WTC11 (cell line): ENCODE measurements around the gene RGS6. TPM values are rescaled to one million over a fixed set of nuclear protein-coding genes. Genes with fewer than 3 reads are reported as not detected.

Experiments
- ATAC-seq: fragments of 200-7000 bp; cut with Tn5 transposase; 2 replicates; pipeline ENCODE4 v1.10.0; 2021; ENCODE audit warnings: mild to moderate bottlenecking, moderate library complexity
- CTCF ChIA-PET: fragments of 300-600 bp; sonication (Branson Sonifier 250); formaldehyde crosslinking; loops from one replicate; lab custom pipeline; 2021; ENCODE audit warnings: antibody characterized with exemption; lab: Charles Lee
- POLR2A ChIA-PET: fragments of 350-600 bp; sonication (Branson Sonifier 250); formaldehyde crosslinking; loops from one replicate; lab custom pipeline; 2021; ENCODE audit warnings: antibody characterized with exemption; lab: Charles Lee
- DNase-seq: peaks from one replicate; pipeline ENCODE4 v3.0.0; 2021; ENCODE audit warnings: low spot score
- H3K27ac Mint-ChIP-seq: 2 replicates; pipeline ENCODE4 v1.8.0; 2021; ENCODE audit warnings: mixed read lengths
- H3K27me3 Mint-ChIP-seq: 2 replicates; pipeline ENCODE4 v1.8.0; 2021; ENCODE audit warnings: low read depth, mild to moderate bottlenecking, moderate library complexity, mixed read lengths
- H3K36me3 Mint-ChIP-seq: 2 replicates; pipeline ENCODE4 v1.8.0; 2021; ENCODE audit warnings: mixed read lengths
- H3K4me1 Mint-ChIP-seq: 2 replicates; pipeline ENCODE4 v1.8.0; 2022; ENCODE audit warnings: mixed read lengths
- H3K4me3 Mint-ChIP-seq: 2 replicates; pipeline ENCODE4 v1.8.0; 2021; ENCODE audit warnings: mild to moderate bottlenecking, moderate library complexity, mixed read lengths
- H3K9me3 Mint-ChIP-seq: 2 replicates; pipeline ENCODE4 v1.8.0; 2021; ENCODE audit warnings: mixed read lengths
- CREM ChIP-seq: sonication (generic); formaldehyde crosslinking; IDR thresholded peaks from 2 replicates; pipeline ENCODE4 v1.8.1; 2022; ENCODE audit warnings: mild to moderate bottlenecking, missing genetic modification reagents, moderate library complexity
- EMX1 ChIP-seq: fragments of 250-450 bp; sonication (Bioruptor Pico); IDR thresholded peaks from 2 replicates; pipeline ENCODE4 v1.8.0; 2021; ENCODE audit warnings: mild to moderate bottlenecking
- ESRRA ChIP-seq: sonication (generic); formaldehyde crosslinking; IDR thresholded peaks from 2 replicates; pipeline ENCODE4 v1.8.1; 2022; ENCODE audit warnings: mild to moderate bottlenecking, missing genetic modification reagents, borderline replicate concordance
- ETV6 ChIP-seq: sonication (generic); formaldehyde crosslinking; IDR thresholded peaks from 2 replicates; pipeline ENCODE4 v1.8.1; 2022; ENCODE audit warnings: mild to moderate bottlenecking, missing genetic modification reagents
- FOXJ3 ChIP-seq: sonication (generic); formaldehyde crosslinking; IDR thresholded peaks from 2 replicates; pipeline ENCODE4 v1.9.0; 2021; ENCODE audit warnings: missing genetic modification reagents, mild to moderate bottlenecking, borderline replicate concordance
- FOXP1 ChIP-seq: sonication (generic); formaldehyde crosslinking; IDR thresholded peaks from 2 replicates; pipeline ENCODE4 v1.8.0; 2022; ENCODE audit warnings: missing genetic modification reagents, mild to moderate bottlenecking, moderate library complexity, borderline replicate concordance
- GABPB1 ChIP-seq: sonication (generic); formaldehyde crosslinking; IDR thresholded peaks from 2 replicates; pipeline ENCODE4 v1.8.1; 2023; ENCODE audit warnings: mild to moderate bottlenecking, missing genetic modification reagents
- HMGA2 ChIP-seq: fragments of 250-450 bp; sonication (Bioruptor Pico); IDR thresholded peaks from 2 replicates; pipeline ENCODE4 v1.4.0; 2021; ENCODE audit warnings: mild to moderate bottlenecking, moderate library complexity
- IRF1 ChIP-seq: sonication (generic); formaldehyde crosslinking; IDR thresholded peaks from 2 replicates; pipeline ENCODE4 v1.8.0; 2023; ENCODE audit warnings: missing genetic modification reagents
- IRF2 ChIP-seq: sonication (generic); formaldehyde crosslinking; IDR thresholded peaks from 2 replicates; pipeline ENCODE4 v1.8.0; 2022; ENCODE audit warnings: low read depth, missing genetic modification reagents, borderline replicate concordance
- JAZF1 ChIP-seq: fragments of 250-450 bp; sonication (Bioruptor Pico); IDR thresholded peaks from 2 replicates; pipeline ENCODE4 v1.9.0; 2021; ENCODE audit warnings: moderate library complexity, mild to moderate bottlenecking, inconsistent platforms
- MLX ChIP-seq: sonication (generic); formaldehyde crosslinking; IDR thresholded peaks from 2 replicates; pipeline ENCODE4 v1.8.1; 2023; ENCODE audit warnings: mild to moderate bottlenecking, missing genetic modification reagents, moderate library complexity
- MYBL2 ChIP-seq: sonication (generic); formaldehyde crosslinking; IDR thresholded peaks from 2 replicates; pipeline ENCODE4 v1.8.1; 2023; ENCODE audit warnings: mild to moderate bottlenecking, moderate library complexity, missing genetic modification reagents
- NR1H2 ChIP-seq: sonication (generic); formaldehyde crosslinking; IDR thresholded peaks from 2 replicates; pipeline ENCODE4 v1.9.0; 2021; ENCODE audit warnings: mild to moderate bottlenecking, moderate library complexity, missing genetic modification reagents
- NR3C1 ChIP-seq: sonication (generic); formaldehyde crosslinking; conservative IDR thresholded peaks from 2 replicates; pipeline ENCODE4 v1.8.1; 2023; ENCODE audit warnings: low read depth, mild to moderate bottlenecking, missing genetic modification reagents
- RELA ChIP-seq: sonication (generic); formaldehyde crosslinking; IDR thresholded peaks from 2 replicates; pipeline ENCODE4 v1.8.1; 2022; ENCODE audit warnings: missing genetic modification reagents, mild to moderate bottlenecking, borderline replicate concordance
- ZNF396 ChIP-seq: fragments of 250-450 bp; sonication (Bioruptor Pico); IDR thresholded peaks from 2 replicates; pipeline ENCODE4 v1.8.0; 2021; ENCODE audit warnings: mild to moderate bottlenecking, moderate library complexity, borderline replicate concordance
- ZNF671 ChIP-seq: fragments of 250-450 bp; sonication (Bioruptor Pico); IDR thresholded peaks from 2 replicates; pipeline ENCODE4 v1.8.0; 2021; ENCODE audit warnings: mild to moderate bottlenecking
- total RNA-seq: library from RNA; stranded (reverse); gene quantifications from 3 replicates; pipeline ENCODE4 v1.2.3, GENCODE V29; 2021
- TF ChIP-seq, protein P1 (sequence below): fragments of 250-450 bp; sonication (Bioruptor Pico); IDR thresholded peaks from 2 replicates; pipeline ENCODE4 v1.9.0; 2021; ENCODE audit warnings: moderate library complexity, mild to moderate bottlenecking, inconsistent platforms, borderline replicate concordance
- TF ChIP-seq, protein P2 (sequence below): fragments of 250-450 bp; sonication (Bioruptor Pico); IDR thresholded peaks from 2 replicates; pipeline ENCODE4 v1.9.0; 2021; ENCODE audit warnings: mild to moderate bottlenecking
- TF ChIP-seq, protein P3 (sequence below): sonication (generic); formaldehyde crosslinking; IDR thresholded peaks from 2 replicates; pipeline ENCODE4 v1.8.1; 2022; ENCODE audit warnings: low read depth, mild to moderate bottlenecking, moderate library complexity, missing genetic modification reagents, borderline replicate concordance
- TF ChIP-seq, protein P4 (sequence below): sonication (generic); formaldehyde crosslinking; IDR thresholded peaks from 2 replicates; pipeline ENCODE4 v1.8.1; 2022; ENCODE audit warnings: low read depth, missing genetic modification reagents, borderline replicate concordance

Gene RGS6
- total RNA-seq, 1 experiment from 2014 or later: 1.0 TPM

- DNase-seq: no peak
- ATAC-seq: no peak
- Mint-ChIP-seq H3K27me3 (no peaks in the 10 kb centered on the region; the same call in 1 of the 2 replicates), H3K27ac (no peak overlapping the region), H3K36me3 (peaks cover 18% of the 10 kb centered on the region), H3K9me3 (peaks cover 39% of the 10 kb centered on the region), H3K4me3 (no peak overlapping the region), H3K4me1 (peaks cover 14% of the 10 kb centered on the region)
- CTCF ChIA-PET: no interaction called here
- no peak for TF ChIP-seq EMX1 (CRISPR knock-in tag)
- no peak for TF ChIP-seq NR1H2 (CRISPR knock-in tag)
- TF ChIP-seq MLX (CRISPR knock-in tag): no peak
- TF ChIP-seq HMGA2: no peak
- TF ChIP-seq, protein P1, sequence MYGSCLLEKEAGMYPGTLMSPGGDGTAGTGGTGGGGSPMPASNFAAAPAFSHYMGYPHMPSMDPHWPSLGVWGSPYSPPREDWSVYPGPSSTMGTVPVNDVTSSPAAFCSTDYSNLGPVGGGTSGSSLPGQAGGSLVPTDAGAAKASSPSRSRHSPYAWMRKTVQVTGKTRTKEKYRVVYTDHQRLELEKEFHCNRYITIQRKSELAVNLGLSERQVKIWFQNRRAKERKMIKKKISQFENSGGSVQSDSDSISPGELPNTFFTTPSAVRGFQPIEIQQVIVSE (CRISPR knock-in tag): no peak
- TF ChIP-seq RELA: no peak
- no peak for TF ChIP-seq IRF2 (CRISPR knock-in tag)
- no peak for TF ChIP-seq MYBL2 (CRISPR knock-in tag)
- POLR2A ChIA-PET: no interaction called here
These were observed 108.3 kb downstream of the RGS6 start for GRCh38 chr14:72040528-72040927.

- Mint-ChIP-seq H3K36me3 (peaks cover 13% of the 10 kb centered on the region), H3K27me3 (no peaks in the 10 kb centered on the region; the same call in 1 of the 2 replicates), H3K27ac (no peak overlapping the region), H3K4me1 (peaks cover 16% of the 10 kb centered on the region), H3K4me3 (no peak overlapping the region), H3K9me3 (peaks cover 24% of the 10 kb centered on the region)
- ChIA-PET CTCF (interaction anchor here (0.5 kb wide), 1 partner anchor 317 kb away, joined by 3 read pairs; no protein-coding TSS in a partner anchor), POLR2A (no interaction called here)
- DNase-seq: no peak
- TF ChIP-seq ZNF671 (CRISPR knock-in tag): no peak
- no peak; the same call in 1 of the 2 replicates for ATAC-seq
These were observed 113.0 kb downstream of the RGS6 start for GRCh38 chr14:72045271-72045670.

DNA sequence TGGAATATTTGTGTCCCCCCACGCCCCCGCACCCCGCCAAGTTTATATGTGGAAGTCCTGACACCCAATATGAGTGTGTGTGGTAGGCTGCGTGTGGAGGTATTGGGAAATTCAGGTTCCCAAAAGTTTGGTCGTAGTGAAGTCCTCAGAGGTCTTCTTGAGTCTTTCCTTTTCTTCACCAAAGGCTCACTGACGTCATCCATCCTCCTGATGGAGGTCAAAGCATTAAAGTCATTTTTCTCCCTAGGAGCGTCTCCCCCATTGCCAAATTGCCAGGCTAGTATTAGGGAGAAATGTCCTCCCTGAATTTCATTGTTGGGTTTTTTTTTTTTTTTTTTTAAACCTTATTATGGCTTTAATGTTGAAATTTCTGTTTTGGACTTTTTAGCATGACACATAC, 113.7 kb downstream of the RGS6 start:
- Mint-ChIP-seq H3K27me3 (no peaks in the 10 kb centered on the region; the same call in 1 of the 2 replicates), H3K36me3 (peaks cover 8% of the 10 kb centered on the region), H3K4me1 (peaks cover 17% of the 10 kb centered on the region), H3K4me3 (no peak overlapping the region), H3K27ac (no peak overlapping the region), H3K9me3 (peaks cover 18% of the 10 kb centered on the region)
- ATAC-seq: no peak
- no peak for TF ChIP-seq HMGA2
- TF ChIP-seq, protein P1 (CRISPR knock-in tag): no peak
- TF ChIP-seq GABPB1 (CRISPR knock-in tag): no peak
- no peak for TF ChIP-seq ESRRA (CRISPR knock-in tag)
- ChIA-PET POLR2A (no interaction called here), CTCF (interaction anchor here (0.5 kb wide), 1 partner anchor 317 kb away, joined by 3 read pairs; no protein-coding TSS in a partner anchor)
- no peak for DNase-seq

GRCh38 chr14:72049462-72049861, 117.2 kb downstream of the RGS6 start:
- H3K27ac Mint-ChIP-seq: no peak overlapping the region
- peaks cover 25% of the 10 kb centered on the region for H3K4me1 Mint-ChIP-seq
- DNase-seq (no peak), ATAC-seq (no peak)
- no peaks in the 10 kb centered on the region for H3K27me3 Mint-ChIP-seq
- ChIA-PET CTCF (no interaction called here), POLR2A (no interaction called here)
- H3K36me3 Mint-ChIP-seq: no peaks in the 10 kb centered on the region
- no peak overlapping the region for H3K4me3 Mint-ChIP-seq
- H3K9me3 Mint-ChIP-seq: peaks cover 5% of the 10 kb centered on the region
- TF ChIP-seq IRF1 (CRISPR knock-in tag) (no peak), ETV6 (no peak), FOXP1 (CRISPR knock-in tag) (no peak), CREM (CRISPR knock-in tag) (no peak), EMX1 (CRISPR knock-in tag) (no peak), JAZF1 (no peak), FOXJ3 (no peak), ZNF396 (no peak), NR3C1 (no peak)
- TF ChIP-seq, protein P2, sequence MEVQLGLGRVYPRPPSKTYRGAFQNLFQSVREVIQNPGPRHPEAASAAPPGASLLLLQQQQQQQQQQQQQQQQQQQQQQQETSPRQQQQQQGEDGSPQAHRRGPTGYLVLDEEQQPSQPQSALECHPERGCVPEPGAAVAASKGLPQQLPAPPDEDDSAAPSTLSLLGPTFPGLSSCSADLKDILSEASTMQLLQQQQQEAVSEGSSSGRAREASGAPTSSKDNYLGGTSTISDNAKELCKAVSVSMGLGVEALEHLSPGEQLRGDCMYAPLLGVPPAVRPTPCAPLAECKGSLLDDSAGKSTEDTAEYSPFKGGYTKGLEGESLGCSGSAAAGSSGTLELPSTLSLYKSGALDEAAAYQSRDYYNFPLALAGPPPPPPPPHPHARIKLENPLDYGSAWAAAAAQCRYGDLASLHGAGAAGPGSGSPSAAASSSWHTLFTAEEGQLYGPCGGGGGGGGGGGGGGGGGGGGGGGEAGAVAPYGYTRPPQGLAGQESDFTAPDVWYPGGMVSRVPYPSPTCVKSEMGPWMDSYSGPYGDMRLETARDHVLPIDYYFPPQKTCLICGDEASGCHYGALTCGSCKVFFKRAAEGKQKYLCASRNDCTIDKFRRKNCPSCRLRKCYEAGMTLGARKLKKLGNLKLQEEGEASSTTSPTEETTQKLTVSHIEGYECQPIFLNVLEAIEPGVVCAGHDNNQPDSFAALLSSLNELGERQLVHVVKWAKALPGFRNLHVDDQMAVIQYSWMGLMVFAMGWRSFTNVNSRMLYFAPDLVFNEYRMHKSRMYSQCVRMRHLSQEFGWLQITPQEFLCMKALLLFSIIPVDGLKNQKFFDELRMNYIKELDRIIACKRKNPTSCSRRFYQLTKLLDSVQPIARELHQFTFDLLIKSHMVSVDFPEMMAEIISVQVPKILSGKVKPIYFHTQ (CRISPR knock-in tag): no peak
- TF ChIP-seq, protein P3, sequence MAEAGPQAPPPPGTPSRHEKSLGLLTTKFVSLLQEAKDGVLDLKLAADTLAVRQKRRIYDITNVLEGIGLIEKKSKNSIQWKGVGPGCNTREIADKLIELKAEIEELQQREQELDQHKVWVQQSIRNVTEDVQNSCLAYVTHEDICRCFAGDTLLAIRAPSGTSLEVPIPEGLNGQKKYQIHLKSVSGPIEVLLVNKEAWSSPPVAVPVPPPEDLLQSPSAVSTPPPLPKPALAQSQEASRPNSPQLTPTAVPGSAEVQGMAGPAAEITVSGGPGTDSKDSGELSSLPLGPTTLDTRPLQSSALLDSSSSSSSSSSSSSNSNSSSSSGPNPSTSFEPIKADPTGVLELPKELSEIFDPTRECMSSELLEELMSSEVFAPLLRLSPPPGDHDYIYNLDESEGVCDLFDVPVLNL (CRISPR knock-in tag): no peak
- TF ChIP-seq, protein P4, sequence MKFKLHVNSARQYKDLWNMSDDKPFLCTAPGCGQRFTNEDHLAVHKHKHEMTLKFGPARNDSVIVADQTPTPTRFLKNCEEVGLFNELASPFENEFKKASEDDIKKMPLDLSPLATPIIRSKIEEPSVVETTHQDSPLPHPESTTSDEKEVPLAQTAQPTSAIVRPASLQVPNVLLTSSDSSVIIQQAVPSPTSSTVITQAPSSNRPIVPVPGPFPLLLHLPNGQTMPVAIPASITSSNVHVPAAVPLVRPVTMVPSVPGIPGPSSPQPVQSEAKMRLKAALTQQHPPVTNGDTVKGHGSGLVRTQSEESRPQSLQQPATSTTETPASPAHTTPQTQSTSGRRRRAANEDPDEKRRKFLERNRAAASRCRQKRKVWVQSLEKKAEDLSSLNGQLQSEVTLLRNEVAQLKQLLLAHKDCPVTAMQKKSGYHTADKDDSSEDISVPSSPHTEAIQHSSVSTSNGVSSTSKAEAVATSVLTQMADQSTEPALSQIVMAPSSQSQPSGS (CRISPR knock-in tag): no peak
